Smooth muscle cell (in vitro differentiated cells): ENCODE measurements around the gene HAAO. TPM values are rescaled to one million over a fixed set of nuclear protein-coding genes. Genes with fewer than 3 reads are reported as not detected.

ENCODE experiments used
- DNase-seq: peaks from one replicate; lab custom pipeline; 2025; ENCODE audit not compliant: unreplicated experiment; lab: John Stamatoyannopoulos, UW
- H2AFZ ChIP-seq: fragments of 200-600 bp; sonication (generic); 2 replicates; pipeline ENCODE4 v1.6.0; 2016; ENCODE audit warnings: antibody characterized with exemption, low read depth, mild to moderate bottlenecking
- H3F3A ChIP-seq: fragments of 200-600 bp; sonication (generic); 2 replicates; pipeline ENCODE4 v1.6.0; 2017; ENCODE audit warnings: antibody characterized with exemption, low read depth
- H3K27ac ChIP-seq: fragments of 200-600 bp; sonication (generic); 2 replicates; pipeline ENCODE4 v1.5.1; 2016; ENCODE audit warnings: low read depth, mild to moderate bottlenecking
- H3K27me3 ChIP-seq: fragments of 200-600 bp; sonication (generic); 2 replicates; pipeline ENCODE4 v1.6.1; 2016; ENCODE audit warnings: low read depth, mild to moderate bottlenecking
- H3K36me3 ChIP-seq: fragments of 200-600 bp; sonication (generic); 2 replicates; pipeline ENCODE4 v1.5.1; 2016; ENCODE audit warnings: low read depth
- H3K4me1 ChIP-seq: fragments of 200-600 bp; sonication (generic); 2 replicates; pipeline ENCODE4 v1.5.1; 2016; ENCODE audit warnings: low read depth
- H3K4me2 ChIP-seq: fragments of 200-600 bp; sonication (generic); 2 replicates; pipeline ENCODE4 v1.6.0; 2016; ENCODE audit warnings: mild to moderate bottlenecking
- H3K4me3 ChIP-seq: fragments of 200-600 bp; sonication (generic); 2 replicates; pipeline ENCODE4 v1.5.1; 2016; ENCODE audit warnings: mild to moderate bottlenecking
- H3K79me2 ChIP-seq: fragments of 200-600 bp; sonication (generic); 2 replicates; pipeline ENCODE4 v1.6.0; 2016; ENCODE audit warnings: low read depth, mild to moderate bottlenecking
- H3K9ac ChIP-seq: fragments of 200-600 bp; sonication (generic); 2 replicates; pipeline ENCODE4 v1.6.0; 2016; ENCODE audit warnings: low read depth
- H3K9me3 ChIP-seq: fragments of 200-600 bp; sonication (generic); replicated peaks from 2 replicates; pipeline ENCODE4 v1.5.1; 2016; ENCODE audit warnings: low read depth
- H4K20me1 ChIP-seq: fragments of 200-600 bp; sonication (generic); 2 replicates; pipeline ENCODE4 v1.6.0; 2016; ENCODE audit warnings: low read depth
- CTCF ChIP-seq: fragments of 200-600 bp; sonication (generic); IDR thresholded peaks from 2 replicates; pipeline ENCODE4 v1.5.1; 2017; ENCODE audit warnings: borderline replicate concordance, mild to moderate bottlenecking, antibody characterized with exemption; ENCODE audit not compliant: insufficient read depth, poor library complexity, severe bottlenecking
- WGBS: methylation state at CpG from one replicate; pipeline ENCODE4 v1.1.7; 2016; ENCODE audit warnings: low lambda C conversion rate; 5-methylcytosine and 5-hydroxymethylcytosine counted together
- polyA plus RNA-seq: library from polyadenylated mRNA; unstranded; fragments of >200 nt; fragmentation: Nextera tagmentation; extraction: Ambion mirVana; gene quantifications from 2 replicates; pipeline ENCODE4 v1.2.1, GENCODE V29; 2016
- total RNA-seq: library from RNA; depleted of rRNA; stranded (reverse); fragments of >200 nt; gene quantifications from 2 replicates; pipeline ENCODE4 v1.2.3, GENCODE V29; 2014

HAAO gene
- total and polyA plus RNA-seq, 2 experiments from 2014 or later = 4.5 to 10.3 TPM

DNA sequence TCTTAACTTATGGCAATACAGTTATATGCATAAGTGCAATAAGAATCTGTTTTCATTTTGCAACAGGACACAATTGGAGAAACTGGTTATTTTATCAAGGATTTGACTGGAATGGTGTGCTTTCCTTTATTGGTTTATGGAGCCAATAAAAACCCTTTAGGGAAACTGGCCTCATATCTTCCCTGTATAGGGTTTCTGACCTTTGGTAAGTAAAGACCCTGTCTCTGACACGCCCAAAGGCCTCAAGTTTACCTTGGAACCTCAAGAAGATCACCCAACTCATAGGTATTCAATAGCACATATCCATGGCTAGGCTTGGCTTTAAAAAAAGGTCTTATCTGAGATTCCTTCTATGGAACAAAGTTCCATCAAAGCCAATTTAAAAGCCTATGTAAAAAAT lies 11.2 kb downstream of the HAAO start:
- Histone ChIP-seq H3K36me3 (no peaks in the 10 kb centered on the region), H2AFZ (no peak overlapping the region), H3K9me3 (no peaks in the 10 kb centered on the region), H4K20me1 (no peaks in the 10 kb centered on the region), H3K9ac (no peak overlapping the region), H3K4me2 (no peak overlapping the region), H3K4me1 (peaks cover 2% of the 10 kb centered on the region), H3K27me3 (no peaks in the 10 kb centered on the region), H3K79me2 (no peaks in the 10 kb centered on the region), H3F3A (no peaks in the 10 kb centered on the region), H3K27ac (no peak overlapping the region), H3K4me3 (no peak overlapping the region)
- no peak for DNase-seq
- whole genome bisulfite sequencing = 81% methylated on average over 1 of the region's 1 CpG
- TF ChIP-seq CTCF = no peak

GRCh38 chr2:42777883-42778805 lies 14.2 kb downstream of the HAAO start:
- H3K9ac ChIP-seq = no peak overlapping the region

DNA sequence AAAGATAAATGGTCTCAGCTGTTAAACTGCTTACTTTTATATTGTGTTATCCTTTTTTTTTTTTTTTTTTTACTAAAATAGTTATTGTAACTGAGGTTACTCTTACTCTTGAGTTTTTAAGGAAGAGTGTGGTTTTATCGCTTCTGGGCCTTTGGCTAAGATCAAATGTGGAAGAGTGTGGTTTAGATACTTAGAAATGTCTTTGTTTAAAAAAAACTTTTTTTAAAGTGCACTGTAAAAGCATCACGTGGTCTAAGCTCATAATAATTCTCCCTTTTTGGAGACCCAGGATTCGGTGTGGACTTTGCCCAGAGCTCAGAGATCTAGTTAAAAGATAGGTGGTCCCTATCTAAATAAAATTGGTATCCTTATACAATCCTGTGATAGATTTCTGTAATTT lies 16.6 kb downstream of the HAAO start:
- no peaks in the 10 kb centered on the region for H3F3A ChIP-seq
- no peak for DNase-seq
- H4K20me1 ChIP-seq = no peaks in the 10 kb centered on the region
- no peaks in the 10 kb centered on the region for H3K27me3 ChIP-seq
- no peak for TF ChIP-seq CTCF
- H2AFZ ChIP-seq = no peak overlapping the region
- H3K4me2 ChIP-seq = no peak overlapping the region
- no peak overlapping the region for H3K4me3 ChIP-seq
- H3K27ac ChIP-seq = no peak overlapping the region
- no peaks in the 10 kb centered on the region for H3K36me3 ChIP-seq
- H3K4me1 ChIP-seq = no peaks in the 10 kb centered on the region
- H3K9me3 ChIP-seq = no peaks in the 10 kb centered on the region
- H3K79me2 ChIP-seq = no peaks in the 10 kb centered on the region
- 93% methylated on average over 3 of the region's 3 CpGs for WGBS
- no peak overlapping the region for H3K9ac ChIP-seq

More at GRCh38 chr2:42777883-42778805, 14.2 kb downstream of the HAAO start:
- no peak for TF ChIP-seq CTCF
- no peak for DNase-seq
- Histone ChIP-seq H3F3A (no peaks in the 10 kb centered on the region), H4K20me1 (no peaks in the 10 kb centered on the region), H3K79me2 (no peaks in the 10 kb centered on the region), H3K36me3 (no peaks in the 10 kb centered on the region), H3K9me3 (no peaks in the 10 kb centered on the region), H3K4me3 (no peak overlapping the region), H3K4me2 (no peak overlapping the region), H3K27me3 (no peaks in the 10 kb centered on the region), H2AFZ (no peak overlapping the region), H3K4me1 (no peaks in the 10 kb centered on the region), H3K27ac (no peak overlapping the region)
- WGBS = 90% methylated on average over 3 of the region's 3 CpGs

GRCh38 chr2:42775186-42775585 lies 17.2 kb downstream of the HAAO start:
- Histone ChIP-seq H3K36me3 (no peaks in the 10 kb centered on the region), H4K20me1 (no peaks in the 10 kb centered on the region), H3K4me3 (no peak overlapping the region), H3K27ac (no peak overlapping the region), H3K4me2 (no peak overlapping the region), H3K79me2 (no peaks in the 10 kb centered on the region), H3K9ac (no peak overlapping the region), H3K9me3 (no peaks in the 10 kb centered on the region), H3F3A (no peaks in the 10 kb centered on the region), H2AFZ (no peak overlapping the region), H3K27me3 (no peaks in the 10 kb centered on the region), H3K4me1 (no peaks in the 10 kb centered on the region)
- no peak for TF ChIP-seq CTCF
- 94% methylated on average over 2 of the region's 2 CpGs for WGBS
- DNase-seq = no peak
